Measurements from ENCODE around the gene CGREF1. TPM values are rescaled to one million over a fixed set of nuclear protein-coding genes. Genes with fewer than 3 reads are reported as not detected.

Gene CGREF1, protein sequence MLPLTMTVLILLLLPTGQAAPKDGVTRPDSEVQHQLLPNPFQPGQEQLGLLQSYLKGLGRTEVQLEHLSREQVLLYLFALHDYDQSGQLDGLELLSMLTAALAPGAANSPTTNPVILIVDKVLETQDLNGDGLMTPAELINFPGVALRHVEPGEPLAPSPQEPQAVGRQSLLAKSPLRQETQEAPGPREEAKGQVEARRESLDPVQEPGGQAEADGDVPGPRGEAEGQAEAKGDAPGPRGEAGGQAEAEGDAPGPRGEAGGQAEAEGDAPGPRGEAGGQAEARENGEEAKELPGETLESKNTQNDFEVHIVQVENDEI
- 17.1 and 18.3 TPM in 2 replicates for polyA plus RNA-seq (2012; rRNA removed)
- polyA plus RNA-seq (2012; cell fraction: cytosol; rRNA removed): 14.7 and 20.2 TPM in 2 replicates
- polyA plus RNA-seq (2012; cell fraction: nucleus; rRNA removed): 14.7 and 15.3 TPM in 2 replicates

DNA sequence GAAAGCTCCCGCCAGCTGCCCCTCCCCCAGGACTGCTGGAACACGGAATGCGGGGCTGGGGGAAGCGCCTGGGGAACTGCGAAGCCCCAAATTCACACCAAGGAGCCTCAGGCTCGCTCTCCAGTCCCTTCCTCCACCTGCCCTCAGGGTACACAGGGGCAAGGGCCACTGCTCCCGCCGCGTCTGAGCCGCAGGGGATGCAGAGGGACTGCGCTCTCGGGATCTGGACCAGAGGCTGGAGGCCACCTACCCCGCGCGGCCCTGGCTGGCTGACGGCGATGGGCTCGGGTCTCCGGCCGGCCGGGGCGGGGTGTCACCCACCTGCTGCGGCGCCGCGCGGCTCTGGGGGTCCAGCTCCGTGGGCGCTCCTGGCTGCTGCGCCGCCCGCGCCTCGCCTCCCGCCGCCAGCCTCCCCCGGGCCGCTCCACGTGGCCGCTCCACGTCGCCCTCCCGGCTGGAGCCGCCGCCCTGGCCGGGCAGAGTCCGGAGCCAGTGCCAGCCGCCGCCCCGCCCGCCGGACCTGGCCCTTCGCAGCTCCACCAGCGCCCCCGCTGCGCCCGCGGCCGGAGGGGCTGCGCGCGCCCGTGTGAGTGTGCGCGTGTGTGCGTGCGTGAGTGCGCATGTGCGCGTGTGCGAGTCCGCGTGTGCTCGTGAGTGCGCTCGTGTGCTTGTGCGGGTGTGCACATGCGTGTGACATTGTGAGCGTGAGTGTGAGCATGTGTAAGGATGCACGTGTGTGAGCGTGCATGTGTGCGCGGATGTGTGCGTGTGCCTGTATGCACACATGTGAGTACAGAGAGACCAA is at the start of gene CGREF1:
TSS of gene CGREF1 (minus strand) at position 604 of the 805 bp plus-strand sequence. CDS start 14,762 bp downstream, outside the sequence.
- CTCF ChIA-PET: interaction anchor here (0.6 to 3.6 kb wide), 9 partner anchors 10 to 161 kb away, joined by 3 to 13 read pairs (median 4); no protein-coding TSS in a partner anchor
- no peaks in the 10 kb centered on the region for H3K79me2 ChIP-seq (ENCODE audit: insufficient read depth)
- peaks cover 3% of the 10 kb centered on the region for H3F3A ChIP-seq (replicated peaks; ENCODE audit: insufficient read depth)
- WGBS (ENCODE audit: low lambda C conversion rate): 10% methylated on average over 46 of the region's 84 CpGs
- POLR2A ChIA-PET: interaction anchor here (0.5 to 0.9 kb wide), 6 partner anchors 13 to 1086 kb away, joined by 3 to 5 read pairs (median 3); no protein-coding TSS in a partner anchor
- H3K9ac ChIP-seq: no peak within 1 kb of the TSS
- DNase-seq: peak; percentile 95
- TF ChIP-seq RFX5 (IDR thresholded peaks at IDR 0.05; ENCODE audit: low read length): no peak
- no peak for TF ChIP-seq JUND (IDR thresholded peaks at IDR 0.05)
- no peak for TF ChIP-seq EP300 (IDR thresholded peaks at IDR 0.05; ENCODE audit: borderline replicate concordance in 1 of 2, low read depth in 1 of 2, low read length in 1 of 2)
- no peak for TF ChIP-seq NFIC (IDR thresholded peaks at IDR 0.05; ENCODE audit: borderline replicate concordance)
- TF ChIP-seq CHD2 (IDR thresholded peaks at IDR 0.05; ENCODE audit: low read length, partially characterized antibody): peak; percentile 45
- TF ChIP-seq, protein P1, sequence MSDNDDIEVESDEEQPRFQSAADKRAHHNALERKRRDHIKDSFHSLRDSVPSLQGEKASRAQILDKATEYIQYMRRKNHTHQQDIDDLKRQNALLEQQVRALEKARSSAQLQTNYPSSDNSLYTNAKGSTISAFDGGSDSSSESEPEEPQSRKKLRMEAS (IDR thresholded peaks at IDR 0.05; ENCODE audit: low read depth): no peak
- peak; percentile 76 for TF ChIP-seq NRF1 (IDR thresholded peaks at IDR 0.05; ENCODE audit: low read depth, low read length)
- peak; percentile 91; the same call in 1 of the 2 replicates for TF ChIP-seq MXI1 (IDR thresholded peaks at IDR 0.05; ENCODE audit: low read depth, low read length)
- H3K36me3 ChIP-seq (replicated peaks in 1 of 2; ENCODE audit: control insufficient read depth in 1 of 2, insufficient read depth in 2 of 2, low read length in 1 of 2): no peaks in the 10 kb centered on the region
- no peaks in the 10 kb centered on the region for H3K9me2 ChIP-seq
- H3K27ac ChIP-seq (ENCODE audit: low read depth in 2 of 2, low read length in 1 of 2): peak within 1 kb of the TSS in 1 of 2 experiments; percentile 48; a peak in 1 of 4 replicates
- no peaks in the 10 kb centered on the region for H3K9me3 ChIP-seq
- H3K27me3 ChIP-seq (ENCODE audit: insufficient read depth): no peaks in the 10 kb centered on the region
- H2AFZ ChIP-seq (ENCODE audit: low read depth): peak within 1 kb of the TSS; percentile 59; the same call in 1 of the 2 replicates
- peak within 1 kb of the TSS; percentile 80 for H3K4me2 ChIP-seq
- peaks cover 0 to 15% of the 10 kb centered on the region in 2 experiments; a peak in 1 of 4 replicates for H3K4me1 ChIP-seq (ENCODE audit: control insufficient read depth in 1 of 2, insufficient read depth in 2 of 2, low read depth in 1 of 2, low read length in 1 of 2)
- H4K20me1 ChIP-seq (ENCODE audit: insufficient read depth): no peaks in the 10 kb centered on the region
- H3K4me3 ChIP-seq (ENCODE audit: low read depth in 2 of 2, low read length in 1 of 2): peak within 1 kb of the TSS; percentile 60 to 70

DNA sequence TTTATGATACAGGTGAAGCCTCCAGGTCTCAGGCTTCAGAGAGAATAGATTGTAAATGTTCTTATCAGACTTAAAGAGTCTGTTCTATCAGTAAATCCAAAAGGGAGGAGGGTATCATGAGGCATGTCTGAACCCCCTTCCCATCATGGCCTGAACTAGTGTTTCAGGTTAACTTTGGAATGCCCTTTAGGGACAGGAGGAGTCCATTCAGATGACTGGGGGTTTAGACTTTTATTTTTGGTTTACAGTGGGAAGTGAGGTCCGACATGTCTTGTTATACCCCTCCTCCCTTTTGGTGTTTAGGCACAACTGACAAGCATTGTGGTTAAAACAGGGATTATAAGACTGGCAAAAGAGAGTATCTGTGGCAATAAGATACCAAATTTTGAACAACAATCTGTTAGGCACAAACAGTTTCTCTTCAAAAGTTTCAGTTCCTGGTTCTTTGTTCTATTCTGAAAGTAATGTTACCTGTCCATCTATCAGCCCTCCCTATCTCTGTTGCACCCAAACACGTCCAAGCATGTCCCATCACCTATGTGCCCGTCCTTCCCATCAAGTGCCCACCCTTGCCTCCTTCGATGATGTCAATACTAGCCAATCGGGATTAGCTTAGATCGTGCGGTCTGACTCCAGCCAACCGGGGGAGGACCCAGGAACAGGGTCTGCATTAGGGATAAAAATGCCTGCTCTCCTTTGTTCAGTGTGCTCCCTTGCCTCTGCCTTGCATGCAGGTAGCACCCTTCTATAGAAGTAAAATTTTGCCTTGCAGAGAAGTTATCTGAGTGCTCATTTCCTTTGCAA is 46.2 kb upstream of the CGREF1 start:
- no peak overlapping the region for H3K9ac ChIP-seq
- H3K27me3 ChIP-seq (ENCODE audit: insufficient read depth): no peaks in the 10 kb centered on the region
- no peak for DNase-seq
- no peaks in the 10 kb centered on the region for H3K79me2 ChIP-seq (ENCODE audit: insufficient read depth)
- no peak overlapping the region for H2AFZ ChIP-seq (ENCODE audit: low read depth)
- POLR2A ChIA-PET: no interaction called here
- H4K20me1 ChIP-seq (ENCODE audit: insufficient read depth): no peaks in the 10 kb centered on the region
- CTCF ChIA-PET: interaction anchor here (0.9 to 2.6 kb wide), 12 partner anchors 10 to 204 kb away, joined by 3 to 7 read pairs (median 3); partner anchors contain the start of gene TRIM54
- H3K9me3 ChIP-seq: no peaks in the 10 kb centered on the region
- no peak overlapping the region for H3K4me3 ChIP-seq (ENCODE audit: low read depth in 2 of 2, low read length in 1 of 2)
- no peak overlapping the region for H3K27ac ChIP-seq (ENCODE audit: low read depth in 2 of 2, low read length in 1 of 2)
- WGBS (ENCODE audit: low lambda C conversion rate): 78% methylated on average over 8 of the region's 8 CpGs
- H3F3A ChIP-seq (replicated peaks; ENCODE audit: insufficient read depth): no peaks in the 10 kb centered on the region
- H3K9me2 ChIP-seq: no peaks in the 10 kb centered on the region
- no peaks in the 10 kb centered on the region for H3K4me1 ChIP-seq (ENCODE audit: control insufficient read depth in 1 of 2, insufficient read depth in 2 of 2, low read depth in 1 of 2, low read length in 1 of 2)
- no peaks in the 10 kb centered on the region for H3K36me3 ChIP-seq (replicated peaks in 1 of 2; ENCODE audit: control insufficient read depth in 1 of 2, insufficient read depth in 2 of 2, low read length in 1 of 2)
- no peak overlapping the region for H3K4me2 ChIP-seq
- TF ChIP-seq FOXJ3 (CRISPR knock-in tag; IDR thresholded peaks at IDR 0.05): no peak
- TF ChIP-seq, protein P2, sequence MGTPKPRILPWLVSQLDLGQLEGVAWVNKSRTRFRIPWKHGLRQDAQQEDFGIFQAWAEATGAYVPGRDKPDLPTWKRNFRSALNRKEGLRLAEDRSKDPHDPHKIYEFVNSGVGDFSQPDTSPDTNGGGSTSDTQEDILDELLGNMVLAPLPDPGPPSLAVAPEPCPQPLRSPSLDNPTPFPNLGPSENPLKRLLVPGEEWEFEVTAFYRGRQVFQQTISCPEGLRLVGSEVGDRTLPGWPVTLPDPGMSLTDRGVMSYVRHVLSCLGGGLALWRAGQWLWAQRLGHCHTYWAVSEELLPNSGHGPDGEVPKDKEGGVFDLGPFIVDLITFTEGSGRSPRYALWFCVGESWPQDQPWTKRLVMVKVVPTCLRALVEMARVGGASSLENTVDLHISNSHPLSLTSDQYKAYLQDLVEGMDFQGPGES (IDR thresholded peaks at IDR 0.05; ENCODE audit: low read depth, low read length): no peak
- TF ChIP-seq SMC3 (IDR thresholded peaks at IDR 0.05; ENCODE audit: low read depth, low read length): no peak
- no peak for TF ChIP-seq GABPA (IDR thresholded peaks at IDR 0.05; ENCODE audit: low read depth)
- TF ChIP-seq TAF1 (IDR thresholded peaks at IDR 0.05; ENCODE audit: borderline replicate concordance, low read depth, low read length): no peak
- no peak for TF ChIP-seq CHD2 (IDR thresholded peaks at IDR 0.05; ENCODE audit: low read length, partially characterized antibody)
- TF ChIP-seq NFIC (IDR thresholded peaks at IDR 0.05; ENCODE audit: borderline replicate concordance): no peak
- TF ChIP-seq, protein P3, sequence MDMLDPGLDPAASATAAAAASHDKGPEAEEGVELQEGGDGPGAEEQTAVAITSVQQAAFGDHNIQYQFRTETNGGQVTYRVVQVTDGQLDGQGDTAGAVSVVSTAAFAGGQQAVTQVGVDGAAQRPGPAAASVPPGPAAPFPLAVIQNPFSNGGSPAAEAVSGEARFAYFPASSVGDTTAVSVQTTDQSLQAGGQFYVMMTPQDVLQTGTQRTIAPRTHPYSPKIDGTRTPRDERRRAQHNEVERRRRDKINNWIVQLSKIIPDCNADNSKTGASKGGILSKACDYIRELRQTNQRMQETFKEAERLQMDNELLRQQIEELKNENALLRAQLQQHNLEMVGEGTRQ (IDR thresholded peaks at IDR 0.05; ENCODE audit: borderline replicate concordance, low read depth, low read length): no peak
- TF ChIP-seq NRF1 (IDR thresholded peaks at IDR 0.05; ENCODE audit: low read depth, low read length): no peak
- TF ChIP-seq TCF12 (IDR thresholded peaks at IDR 0.05): no peak
- no peak for TF ChIP-seq FOXM1 (IDR thresholded peaks at IDR 0.05; ENCODE audit: low read depth)
- no peak for TF ChIP-seq MEF2A (IDR thresholded peaks at IDR 0.05; ENCODE audit: borderline replicate concordance, low read depth)
- TF ChIP-seq, protein P4, sequence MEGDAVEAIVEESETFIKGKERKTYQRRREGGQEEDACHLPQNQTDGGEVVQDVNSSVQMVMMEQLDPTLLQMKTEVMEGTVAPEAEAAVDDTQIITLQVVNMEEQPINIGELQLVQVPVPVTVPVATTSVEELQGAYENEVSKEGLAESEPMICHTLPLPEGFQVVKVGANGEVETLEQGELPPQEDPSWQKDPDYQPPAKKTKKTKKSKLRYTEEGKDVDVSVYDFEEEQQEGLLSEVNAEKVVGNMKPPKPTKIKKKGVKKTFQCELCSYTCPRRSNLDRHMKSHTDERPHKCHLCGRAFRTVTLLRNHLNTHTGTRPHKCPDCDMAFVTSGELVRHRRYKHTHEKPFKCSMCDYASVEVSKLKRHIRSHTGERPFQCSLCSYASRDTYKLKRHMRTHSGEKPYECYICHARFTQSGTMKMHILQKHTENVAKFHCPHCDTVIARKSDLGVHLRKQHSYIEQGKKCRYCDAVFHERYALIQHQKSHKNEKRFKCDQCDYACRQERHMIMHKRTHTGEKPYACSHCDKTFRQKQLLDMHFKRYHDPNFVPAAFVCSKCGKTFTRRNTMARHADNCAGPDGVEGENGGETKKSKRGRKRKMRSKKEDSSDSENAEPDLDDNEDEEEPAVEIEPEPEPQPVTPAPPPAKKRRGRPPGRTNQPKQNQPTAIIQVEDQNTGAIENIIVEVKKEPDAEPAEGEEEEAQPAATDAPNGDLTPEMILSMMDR (IDR thresholded peaks at IDR 0.05): no peak

Measured in SK-N-SH (cell line).